GM18499 (cell line): Measurements from ENCODE around the gene TIAM1.

Experiments used
- ATAC-seq: cut with Tn5 transposase; IDR thresholded peaks from one replicate; pipeline ENCODE4 v1.9.1; 2021; ENCODE audit warnings: moderate number of reproducible peaks; ENCODE audit not compliant: insufficient read depth, unreplicated experiment

TIAM1 gene

GRCh38 chr21:31343680-31344480, at the start of gene TIAM1:
TIAM1 (minus strand) TSS chr21:31344261; CDS start chr21:31266972, 77,289 bp downstream.
- no peak for ATAC-seq

DNA sequence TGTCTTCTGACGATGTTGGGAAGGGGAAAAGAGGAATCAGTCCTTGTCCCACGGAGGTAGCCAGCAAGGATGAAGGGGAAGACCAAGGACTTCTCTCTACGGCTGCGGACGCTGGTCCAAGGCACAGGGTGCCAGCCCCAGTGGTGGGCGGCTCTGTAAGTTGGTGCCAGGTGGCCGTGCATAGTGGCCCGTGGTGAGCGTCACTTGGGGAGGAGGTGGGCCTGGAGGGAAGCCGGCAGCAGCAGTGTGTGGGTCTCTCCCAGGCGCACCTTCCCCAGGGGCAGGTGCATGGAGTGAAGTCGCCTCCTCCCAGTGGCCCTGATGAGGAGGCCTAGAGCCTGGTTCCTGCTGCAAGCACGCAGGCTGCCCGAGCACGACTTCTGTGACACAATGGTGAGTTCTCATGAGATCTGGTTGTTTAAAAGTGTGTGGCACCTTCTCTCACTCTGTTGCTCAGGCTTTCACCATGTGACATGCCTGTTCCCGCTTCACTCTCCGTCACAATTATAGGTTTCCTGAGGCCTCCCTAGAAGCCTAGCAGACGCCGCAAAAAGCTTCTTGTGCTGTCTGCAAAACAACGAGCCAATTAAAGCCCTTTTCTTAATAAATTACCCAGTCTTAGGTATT, 43.6 kb upstream of the TIAM1 start:
- no peak for ATAC-seq

DNA sequence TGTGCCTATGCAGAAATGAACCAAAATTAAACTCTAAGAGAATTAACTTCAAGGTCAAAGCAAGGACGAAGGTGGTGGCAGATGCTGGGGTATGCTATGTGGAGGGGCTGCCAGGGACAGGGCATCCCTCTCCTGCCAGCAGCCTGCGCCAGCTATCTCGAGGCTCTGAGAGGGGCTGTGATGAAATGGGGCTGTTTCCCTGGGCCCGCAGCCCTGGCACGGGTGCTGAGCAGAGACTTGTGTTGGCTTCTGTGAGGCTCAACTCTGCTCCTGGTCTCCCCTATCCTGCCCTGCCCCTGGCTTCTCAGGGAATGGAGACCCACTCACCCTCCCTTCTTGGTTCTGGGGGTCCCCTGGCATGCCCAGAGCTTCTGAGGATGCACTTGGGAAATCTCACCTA, 41.9 kb upstream of the TIAM1 start:
- ATAC-seq = no peak

DNA sequence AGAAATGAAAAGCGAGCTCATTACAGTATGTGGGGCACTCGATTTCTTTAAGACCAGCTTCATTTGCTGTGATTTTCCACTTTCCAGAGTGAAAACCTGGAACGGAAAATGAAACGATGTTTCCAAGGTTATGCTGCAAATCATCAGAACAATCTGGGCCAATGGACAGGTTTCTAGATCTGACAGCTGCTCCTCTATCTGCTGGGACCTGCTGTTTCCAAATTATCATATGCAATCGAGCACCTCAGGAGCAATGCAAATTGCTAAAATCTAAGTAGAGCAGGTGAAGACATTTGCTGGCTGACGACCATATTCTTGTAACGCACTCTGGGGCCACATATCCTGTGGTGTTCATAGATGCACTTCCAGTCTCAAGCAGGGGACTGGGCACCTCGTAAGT, 39.7 kb upstream of the TIAM1 start:
- no peak for ATAC-seq

- no peak for ATAC-seq
Observed at GRCh38 chr21:31382060-31382459, 38.0 kb upstream of the TIAM1 start.

GRCh38 chr21:31376301-31376700, 32.2 kb upstream of the TIAM1 start:
- no peak for ATAC-seq

DNA sequence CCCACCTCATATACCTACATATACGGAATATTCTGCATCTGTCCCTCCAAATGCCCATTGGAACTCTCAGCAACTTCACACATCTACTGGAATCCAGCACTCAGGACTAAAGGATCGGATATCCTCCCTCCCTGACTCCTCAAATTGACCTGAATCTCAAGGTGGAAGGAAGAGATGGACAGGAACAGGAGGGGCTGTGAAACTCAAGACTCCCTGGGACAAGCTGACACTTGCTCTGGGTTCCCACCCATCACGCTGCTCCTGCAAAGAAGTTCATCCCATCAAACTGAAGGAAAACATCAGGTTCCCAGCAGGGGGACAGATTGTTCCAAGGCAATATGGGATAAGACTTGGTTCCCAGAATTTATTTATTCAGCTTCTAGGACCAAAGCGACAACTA, 30.3 kb upstream of the TIAM1 start:
- ATAC-seq = no peak

- no peak for ATAC-seq
Observed at GRCh38 chr21:31372471-31372765, 28.4 kb upstream of the TIAM1 start.

DNA sequence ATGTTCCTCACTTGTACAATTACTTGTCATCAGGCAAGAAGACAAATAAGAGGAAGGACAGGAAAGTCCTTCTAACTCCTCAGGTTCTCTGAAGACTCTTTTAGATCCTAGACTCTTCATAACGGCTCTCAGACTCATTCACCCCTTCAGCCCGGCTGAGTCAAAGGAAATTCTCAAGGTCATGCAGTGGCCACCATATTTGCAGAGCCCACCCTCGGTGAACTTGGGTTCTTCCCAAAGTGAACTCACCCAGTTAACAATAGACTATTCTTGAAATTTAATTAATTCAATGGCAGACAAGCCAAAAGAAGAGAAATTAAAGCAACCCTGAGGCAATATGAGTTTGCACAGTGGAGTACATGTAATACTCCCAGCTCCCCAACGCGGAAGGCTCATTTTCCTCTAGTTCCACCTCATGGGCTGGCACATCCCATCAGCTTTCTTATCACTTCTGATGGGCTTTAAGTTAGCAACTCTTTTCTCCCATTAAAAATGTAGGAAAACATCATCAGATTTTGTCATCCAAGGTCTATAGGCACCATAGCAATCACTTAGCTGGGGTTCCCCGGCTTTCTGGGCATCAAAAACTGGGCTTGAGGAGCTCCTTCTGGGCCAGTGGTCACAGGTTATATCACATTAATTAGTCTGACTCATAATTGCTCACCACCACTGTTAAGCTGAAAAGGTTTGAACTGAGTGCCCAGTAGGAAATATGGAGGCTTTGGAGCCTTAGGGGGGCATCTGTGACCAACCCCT, 27.8 kb upstream of the TIAM1 start:
- no peak for ATAC-seq

- ATAC-seq = no peak
Observed at GRCh38 chr21:31370893-31371544, 27.0 kb upstream of the TIAM1 start.

DNA sequence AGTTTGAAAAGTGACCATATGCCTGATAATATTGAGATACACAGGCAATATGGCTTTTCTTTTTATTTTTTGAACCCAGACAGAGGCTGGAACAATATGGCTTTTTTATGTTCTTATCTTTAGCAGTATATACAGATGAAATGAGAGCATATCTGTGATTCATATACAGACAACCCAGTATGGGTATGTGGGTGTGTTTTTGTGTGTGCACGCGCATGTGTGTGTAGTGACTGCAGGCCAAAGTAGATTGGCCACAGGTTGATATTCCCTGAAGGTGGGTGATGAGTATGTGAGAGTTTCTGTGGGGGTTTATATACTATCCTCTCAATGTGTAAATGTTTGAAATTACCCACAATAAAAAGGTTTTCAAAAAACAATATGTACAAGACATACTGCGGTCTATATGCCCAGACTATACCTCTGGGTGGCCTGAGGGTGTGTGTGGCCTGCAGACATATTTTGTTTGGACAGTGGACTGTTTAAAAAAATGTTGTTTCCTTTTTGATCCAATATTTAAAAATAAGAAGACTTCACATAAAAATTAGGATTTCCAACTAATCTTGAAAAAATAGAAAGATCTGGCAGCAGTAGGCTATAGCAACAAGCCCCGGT, 26.3 kb upstream of the TIAM1 start:
- no peak for ATAC-seq

- no peak for ATAC-seq
Observed at GRCh38 chr21:31368361-31368760, 24.3 kb upstream of the TIAM1 start.

- no peak for ATAC-seq
Observed at GRCh38 chr21:31367801-31368200, 23.7 kb upstream of the TIAM1 start.

DNA sequence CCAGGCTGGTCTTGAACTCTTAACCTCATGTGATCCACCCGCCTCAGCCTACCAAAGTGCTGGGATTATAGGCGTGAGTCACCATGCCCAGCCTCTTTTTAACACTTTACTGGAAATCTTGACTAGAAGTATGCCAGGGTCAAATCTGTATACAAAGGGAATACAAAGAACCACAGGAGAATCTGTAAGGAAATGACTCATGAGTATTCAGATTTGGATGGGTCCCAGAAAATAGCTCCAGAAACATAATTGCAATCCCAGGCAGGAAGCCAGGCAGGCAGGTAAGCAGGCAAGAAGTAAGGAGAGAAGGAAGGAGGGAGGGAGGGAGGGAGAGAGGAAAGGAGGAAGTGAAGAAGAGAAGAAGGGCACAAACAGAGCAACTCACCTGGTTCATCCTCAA, 22.8 kb upstream of the TIAM1 start:
- no peak for ATAC-seq

DNA sequence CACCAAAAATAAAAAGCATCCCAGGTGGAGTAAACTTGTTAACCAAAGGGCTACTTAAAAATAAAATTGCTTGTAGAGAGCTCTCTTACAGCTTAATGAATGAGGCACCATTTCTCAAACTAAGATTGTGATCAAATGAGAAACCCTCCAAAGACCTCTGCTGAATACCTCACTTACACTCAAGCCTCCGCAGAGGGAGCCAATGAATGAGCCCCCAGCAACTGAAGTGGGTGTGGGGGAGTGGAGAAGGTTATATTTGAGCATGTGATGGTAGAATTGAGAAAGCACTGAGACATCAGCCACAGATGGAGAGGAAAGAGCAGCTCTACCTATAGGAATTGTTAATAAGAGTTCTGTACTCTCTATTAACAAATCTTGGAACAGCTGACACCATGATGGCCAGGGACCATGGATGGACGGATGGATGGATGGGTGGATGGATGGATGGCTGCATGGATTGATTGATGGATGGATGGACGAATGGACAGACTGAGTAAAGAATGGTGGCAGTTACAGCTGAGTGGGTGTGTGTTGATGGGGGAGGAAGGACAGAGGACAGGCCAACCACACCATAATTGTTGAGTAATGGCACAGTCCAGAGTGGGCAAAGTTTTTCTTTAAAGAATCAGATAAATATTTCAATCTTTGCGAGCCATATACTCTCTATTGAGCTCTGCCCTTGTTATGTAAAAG, 20.3 kb upstream of the TIAM1 start:
- ATAC-seq = no peak

- ATAC-seq = no peak
Observed at GRCh38 chr21:31363720-31364119, 19.7 kb upstream of the TIAM1 start.

DNA sequence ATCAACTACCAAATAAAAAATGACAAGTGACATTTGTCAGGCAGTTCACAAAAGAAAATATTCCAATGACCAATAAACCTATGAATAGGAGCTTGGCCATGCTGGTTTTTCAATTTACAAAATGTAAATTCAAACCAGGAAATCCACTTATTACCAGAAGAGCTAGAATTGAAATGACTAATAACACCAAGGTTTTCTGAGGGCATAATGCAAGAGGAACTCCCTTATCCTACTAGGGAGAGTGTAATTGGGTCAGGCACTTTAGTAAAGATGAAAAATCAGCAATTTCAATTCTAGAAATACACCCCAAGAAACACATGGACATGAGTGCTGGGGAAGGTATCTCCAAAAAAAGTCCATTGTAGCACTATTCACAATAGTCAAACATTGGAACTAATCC, 16.7 kb upstream of the TIAM1 start:
- ATAC-seq = no peak

DNA sequence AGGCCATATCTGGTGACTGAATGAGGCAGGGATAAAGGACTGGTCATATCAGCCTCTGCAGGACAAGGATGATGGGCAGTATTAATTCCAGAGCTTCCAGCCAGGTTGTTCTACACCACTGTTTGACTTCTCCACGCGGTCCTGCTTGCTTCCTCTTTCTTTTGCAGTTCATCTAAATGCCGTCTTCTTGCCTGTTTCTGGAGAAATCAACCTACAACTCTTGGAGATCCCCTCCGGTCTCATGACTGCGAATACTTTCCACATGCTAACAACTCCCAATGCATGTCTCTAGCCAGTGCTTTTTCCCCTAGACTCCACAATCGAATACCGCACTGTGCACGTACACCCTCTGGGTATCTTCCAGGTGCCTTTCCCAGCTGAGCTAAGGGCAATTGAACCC, 14.1 kb upstream of the TIAM1 start:
- ATAC-seq = no peak

GRCh38 chr21:31356440-31356839, 12.4 kb upstream of the TIAM1 start:
- no peak for ATAC-seq
